Measurements from ENCODE around the gene GPR160.

DNA sequence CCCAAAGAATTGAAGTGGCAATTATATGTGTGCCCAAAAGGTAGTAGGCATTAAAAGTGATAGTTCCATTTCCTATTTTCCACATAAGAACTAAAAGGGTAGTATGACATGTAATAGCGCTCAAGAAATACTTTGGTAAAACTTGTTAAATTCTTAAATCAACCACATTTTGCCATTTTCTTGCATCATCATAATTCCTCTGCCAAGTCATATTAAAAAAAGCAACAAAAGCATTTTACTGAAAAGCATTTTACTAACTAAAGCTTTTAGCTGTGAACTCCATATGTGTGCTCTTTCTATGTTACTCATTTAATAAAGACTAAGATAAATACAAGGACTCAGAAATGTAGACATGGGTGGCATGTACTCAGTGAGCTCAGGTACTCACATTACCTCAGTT lies 70.1 kb downstream of the GPR160 start:
- TF ChIP-seq, protein P1, sequence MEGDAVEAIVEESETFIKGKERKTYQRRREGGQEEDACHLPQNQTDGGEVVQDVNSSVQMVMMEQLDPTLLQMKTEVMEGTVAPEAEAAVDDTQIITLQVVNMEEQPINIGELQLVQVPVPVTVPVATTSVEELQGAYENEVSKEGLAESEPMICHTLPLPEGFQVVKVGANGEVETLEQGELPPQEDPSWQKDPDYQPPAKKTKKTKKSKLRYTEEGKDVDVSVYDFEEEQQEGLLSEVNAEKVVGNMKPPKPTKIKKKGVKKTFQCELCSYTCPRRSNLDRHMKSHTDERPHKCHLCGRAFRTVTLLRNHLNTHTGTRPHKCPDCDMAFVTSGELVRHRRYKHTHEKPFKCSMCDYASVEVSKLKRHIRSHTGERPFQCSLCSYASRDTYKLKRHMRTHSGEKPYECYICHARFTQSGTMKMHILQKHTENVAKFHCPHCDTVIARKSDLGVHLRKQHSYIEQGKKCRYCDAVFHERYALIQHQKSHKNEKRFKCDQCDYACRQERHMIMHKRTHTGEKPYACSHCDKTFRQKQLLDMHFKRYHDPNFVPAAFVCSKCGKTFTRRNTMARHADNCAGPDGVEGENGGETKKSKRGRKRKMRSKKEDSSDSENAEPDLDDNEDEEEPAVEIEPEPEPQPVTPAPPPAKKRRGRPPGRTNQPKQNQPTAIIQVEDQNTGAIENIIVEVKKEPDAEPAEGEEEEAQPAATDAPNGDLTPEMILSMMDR (IDR thresholded peaks at IDR 0.05; ENCODE audit: insufficient read depth, low read length), result no peak
- TF ChIP-seq GABPA (IDR thresholded peaks at IDR 0.05; ENCODE audit: low read depth) (no peak), POLR2AphosphoS5 (IDR thresholded peaks at IDR 0.05; ENCODE audit: low read depth) (no peak)
